Endodermal cell (in vitro differentiated cells): ENCODE measurements around the gene RBMS1. TPM values are rescaled to one million over a fixed set of nuclear protein-coding genes. Genes with fewer than 3 reads are reported as not detected.

Source experiments
- DNase-seq: peaks from one replicate; pipeline ENCODE4 v3.0.0-alpha.2; 2017
- H3K27ac ChIP-seq: 2 replicates; pipeline ENCODE4 v1.5.1; 2013; ENCODE audit warnings: mild to moderate bottlenecking, low read depth, low read length, moderate library complexity
- H3K27me3 ChIP-seq: 2 replicates; pipeline ENCODE4 v1.6.1; 2013; ENCODE audit warnings: mild to moderate bottlenecking, low read length, moderate library complexity; ENCODE audit not compliant: insufficient read depth, control insufficient read depth, poor library complexity, severe bottlenecking
- H3K36me3 ChIP-seq: 2 replicates; pipeline ENCODE4 v1.7.0; 2013; ENCODE audit warnings: mild to moderate bottlenecking, low read length, moderate library complexity; ENCODE audit not compliant: control insufficient read depth, insufficient read depth
- H3K4me1 ChIP-seq: one replicate; pipeline ENCODE4 v1.7.0; 2013; ENCODE audit warnings: low read length; ENCODE audit not compliant: control insufficient read depth, insufficient read depth
- H3K4me3 ChIP-seq: 2 replicates; pipeline ENCODE4 v1.5.1; 2013; ENCODE audit warnings: mild to moderate bottlenecking, low read length, moderate library complexity
- H3K9ac ChIP-seq: 2 replicates; pipeline ENCODE4 v1.6.1; 2013; ENCODE audit warnings: mild to moderate bottlenecking, low read length, moderate library complexity; ENCODE audit not compliant: poor library complexity, severe bottlenecking; ENCODE audit errors: extremely low read depth
- H3K9me3 ChIP-seq: 2 replicates; pipeline ENCODE4 v1.6.1; 2013; ENCODE audit warnings: mild to moderate bottlenecking, low read length, moderate library complexity; ENCODE audit not compliant: control insufficient read depth
- H3K27ac Mint-ChIP-seq: 2 replicates; pipeline ENCODE4 v1.8.0; 2020; ENCODE audit warnings: mixed read lengths
- H3K27me3 Mint-ChIP-seq: 2 replicates; pipeline ENCODE4 v1.8.0; 2021; ENCODE audit warnings: mild to moderate bottlenecking, mixed read lengths; ENCODE audit not compliant: insufficient read depth
- H3K36me3 Mint-ChIP-seq: 2 replicates; pipeline ENCODE4 v1.8.0; 2020; ENCODE audit warnings: low read depth, mixed read lengths
- H3K4me1 Mint-ChIP-seq: 2 replicates; pipeline ENCODE4 v1.8.0; 2020; ENCODE audit warnings: mixed read lengths
- H3K4me3 Mint-ChIP-seq: 2 replicates; pipeline ENCODE4 v1.8.0; 2020; ENCODE audit warnings: mild to moderate bottlenecking, moderate library complexity, mixed read lengths
- H3K9me3 Mint-ChIP-seq: 2 replicates; pipeline ENCODE4 v1.8.0; 2020; ENCODE audit warnings: mild to moderate bottlenecking, mixed read lengths
- CTCF ChIP-seq: fragments of 200-600 bp; sonication (generic); conservative IDR thresholded peaks from 2 replicates; pipeline ENCODE4 v1.5.0; 2021; ENCODE audit warnings: antibody characterized with exemption, mild to moderate bottlenecking
- WGBS, 2 experiments: methylation state at CpG; one replicate each; pipeline versions ENCODE4 v1.1.5 to v1.1.7; 2013; ENCODE audit warnings: missing lambda C conversion rate in 2 of 2, mixed read lengths in 1 of 2; ENCODE audit not compliant: insufficient coverage in 1 of 2, insufficient read length in 1 of 2; 5-methylcytosine and 5-hydroxymethylcytosine counted together
- total RNA-seq, 2 donors: library from RNA; stranded (reverse); fragmentation: NEBNext Ultra II Directional in 1 of 2; extraction: Animal tissue kit (Norgen Biotek cat#: 25700) in 1 of 2; gene quantifications; 2 replicates in 1 of 2; 3 replicates in 1 of 2; pipeline ENCODE4 v1.2.1, GENCODE V29; 2021

The RBMS1 gene
- total RNA-seq, 2 donors from 2014 or later = 90.7 to 124 TPM

- Mint-ChIP-seq H3K36me3 (no peaks in the 10 kb centered on the region), H3K27me3 (no peaks in the 10 kb centered on the region), H3K9me3 (no peaks in the 10 kb centered on the region), H3K4me1 (peaks cover 9% of the 10 kb centered on the region), H3K27ac (no peak overlapping the region), H3K4me3 (no peak overlapping the region)
- no peak for TF ChIP-seq CTCF
- H3K4me1 ChIP-seq = peaks cover 3% of the 10 kb centered on the region
- H3K36me3 ChIP-seq = no peaks in the 10 kb centered on the region
- H3K27ac ChIP-seq = no peak overlapping the region
- H3K4me3 ChIP-seq = no peak overlapping the region
- no peaks in the 10 kb centered on the region for H3K27me3 ChIP-seq
- no peak for DNase-seq
- H3K9ac ChIP-seq = no peak overlapping the region
- H3K9me3 ChIP-seq = no peaks in the 10 kb centered on the region
- WGBS, 2 experiments = 89% methylated on average over 3 to 5 of the region's 5 CpGs
Measured at GRCh38 chr2:160239436-160239835, 254.2 kb downstream of the RBMS1 start.

- no peaks in the 10 kb centered on the region for H3K9me3 Mint-ChIP-seq
- no peaks in the 10 kb centered on the region for H3K36me3 Mint-ChIP-seq
- Histone ChIP-seq H3K9me3 (no peaks in the 10 kb centered on the region), H3K4me3 (no peak overlapping the region), H3K9ac (no peak overlapping the region), H3K36me3 (no peaks in the 10 kb centered on the region), H3K27me3 (no peaks in the 10 kb centered on the region), H3K27ac (no peak overlapping the region), H3K4me1 (peaks cover 3% of the 10 kb centered on the region)
- H3K4me3 Mint-ChIP-seq = no peak overlapping the region
- TF ChIP-seq CTCF = no peak
- WGBS, 2 experiments = 96 to 100% methylated on average over 4 of the region's 4 CpGs
- peaks cover 9% of the 10 kb centered on the region for H3K4me1 Mint-ChIP-seq
- no peak overlapping the region for H3K27ac Mint-ChIP-seq
- DNase-seq = no peak
- H3K27me3 Mint-ChIP-seq = no peaks in the 10 kb centered on the region
Measured at GRCh38 chr2:160238392-160238791, 255.2 kb downstream of the RBMS1 start.

GRCh38 chr2:160232905-160233475 is 260.6 kb downstream of the RBMS1 start:
- Mint-ChIP-seq H3K4me1 (peaks cover 10% of the 10 kb centered on the region), H3K27me3 (no peaks in the 10 kb centered on the region), H3K4me3 (no peak overlapping the region), H3K27ac (no peak overlapping the region), H3K36me3 (no peaks in the 10 kb centered on the region), H3K9me3 (no peaks in the 10 kb centered on the region)
- no peak for DNase-seq
- Histone ChIP-seq H3K27me3 (no peaks in the 10 kb centered on the region), H3K4me3 (no peak overlapping the region), H3K4me1 (no peaks in the 10 kb centered on the region), H3K9me3 (no peaks in the 10 kb centered on the region), H3K9ac (no peak overlapping the region), H3K36me3 (no peaks in the 10 kb centered on the region), H3K27ac (no peak overlapping the region)
- 96 to 100% methylated on average over 1 to 3 of the region's 3 CpGs for WGBS, 2 experiments
- TF ChIP-seq CTCF = no peak
